Fibroblast of skin of left quadriceps (primary cell): ENCODE data around the gene UQCR10.
"Not testable (repeated sequence)": the region's sequence is repeated elsewhere in the genome, so short reads cannot be mapped to it uniquely, and the experiment has no call there.

Experiments
- DNase-seq, 2 experiments: peaks; one replicate each; pipeline ENCODE4 v3.0.0-alpha.2; 2013; ENCODE audit warnings: low read depth in 2 of 2

Gene UQCR10

GRCh38 chr22:29737251-29738117 is 29.7 kb upstream of the UQCR10 start:
- DNase-seq, result no peak

DNA sequence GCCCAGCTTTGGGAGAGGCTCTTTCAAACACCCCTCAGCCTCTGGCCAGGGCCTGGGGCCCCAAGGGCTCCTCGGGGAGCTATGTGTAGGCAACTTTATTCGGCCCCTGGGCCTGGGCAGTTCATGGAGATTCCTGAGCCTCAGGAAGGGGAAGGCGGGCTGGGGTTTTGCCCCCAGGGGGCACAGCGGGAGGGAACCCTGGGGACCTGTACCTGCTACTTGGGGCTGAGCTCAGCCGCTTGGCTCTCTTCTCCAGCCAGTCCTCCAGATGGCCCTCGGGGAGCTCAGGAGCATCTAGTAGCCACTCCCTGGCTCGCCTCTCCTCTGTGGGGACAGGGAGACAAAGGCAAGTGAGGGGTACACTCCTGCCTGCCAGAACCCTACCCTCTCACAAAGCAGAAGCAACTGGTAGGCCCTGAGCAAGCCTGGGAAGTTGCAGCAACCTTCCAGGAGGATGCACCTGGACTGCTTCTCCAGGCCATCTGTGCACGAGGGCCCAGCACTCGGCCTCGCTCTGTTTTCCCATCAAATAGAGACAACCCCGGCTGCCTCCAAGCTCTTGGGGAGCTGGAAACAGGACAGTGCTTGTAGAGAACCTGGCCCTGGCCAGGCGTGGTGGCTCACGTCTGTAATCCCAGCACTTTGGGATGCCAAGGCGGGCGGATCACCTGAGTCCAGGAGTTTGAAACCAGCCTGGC is 28.9 kb upstream of the UQCR10 start:
- no peak for DNase-seq

- DNase-seq, result no peak
Observed at GRCh38 chr22:29739346-29739875, 27.8 kb upstream of the UQCR10 start.

GRCh38 chr22:29740216-29740615 is 27.0 kb upstream of the UQCR10 start:
- DNase-seq, result no peak

- DNase-seq, result no peak
Observed at GRCh38 chr22:29741926-29742325, 25.2 kb upstream of the UQCR10 start.

DNA sequence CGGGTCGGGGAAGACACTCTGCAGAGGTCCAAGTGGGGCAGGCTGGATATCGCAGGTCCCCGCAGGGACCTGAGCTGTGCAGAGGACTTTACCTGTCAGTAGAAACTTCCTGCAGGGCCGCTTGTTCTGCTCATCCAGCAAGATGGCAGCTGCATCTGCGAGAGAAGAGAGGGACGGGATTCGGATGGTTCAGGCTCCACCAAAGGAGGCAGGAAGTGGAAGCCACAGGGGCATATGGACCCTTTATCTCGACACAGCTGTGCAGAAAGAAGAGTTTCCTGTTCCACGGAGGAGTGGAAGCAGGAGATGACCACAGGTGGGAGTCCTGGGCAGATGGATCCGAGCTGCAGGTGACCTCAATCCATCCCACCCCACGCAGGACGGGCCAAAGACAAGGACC is 24.8 kb upstream of the UQCR10 start:
- no peak for DNase-seq

GRCh38 chr22:29744902-29745301 is 22.3 kb upstream of the UQCR10 start:
- peak; percentile 12 to 13 for DNase-seq

DNA sequence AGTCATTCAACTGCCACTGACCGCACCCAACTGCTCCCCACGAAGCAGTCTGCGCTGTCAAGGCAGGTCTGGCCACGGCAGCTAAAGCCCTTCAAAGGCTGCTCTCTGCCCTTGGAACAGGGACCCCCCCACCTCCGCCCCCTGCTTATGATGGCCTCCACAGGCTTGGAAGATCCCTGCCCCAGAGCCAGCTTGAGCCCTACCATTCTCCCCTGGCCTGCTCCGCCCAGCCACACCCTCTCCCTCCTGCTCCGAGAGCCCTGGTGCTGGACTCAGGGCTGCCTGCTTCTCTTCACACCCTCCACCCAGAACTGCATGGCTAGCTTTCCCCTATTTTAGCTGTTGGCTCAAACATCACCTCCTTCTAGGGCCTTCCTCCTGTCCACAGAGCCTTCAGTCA is 19.3 kb upstream of the UQCR10 start:
- DNase-seq, result no peak

GRCh38 chr22:29748248-29748893 is 18.8 kb upstream of the UQCR10 start:
- no peak for DNase-seq

- no peak for DNase-seq
Observed at GRCh38 chr22:29750029-29750428, 17.1 kb upstream of the UQCR10 start.

DNA sequence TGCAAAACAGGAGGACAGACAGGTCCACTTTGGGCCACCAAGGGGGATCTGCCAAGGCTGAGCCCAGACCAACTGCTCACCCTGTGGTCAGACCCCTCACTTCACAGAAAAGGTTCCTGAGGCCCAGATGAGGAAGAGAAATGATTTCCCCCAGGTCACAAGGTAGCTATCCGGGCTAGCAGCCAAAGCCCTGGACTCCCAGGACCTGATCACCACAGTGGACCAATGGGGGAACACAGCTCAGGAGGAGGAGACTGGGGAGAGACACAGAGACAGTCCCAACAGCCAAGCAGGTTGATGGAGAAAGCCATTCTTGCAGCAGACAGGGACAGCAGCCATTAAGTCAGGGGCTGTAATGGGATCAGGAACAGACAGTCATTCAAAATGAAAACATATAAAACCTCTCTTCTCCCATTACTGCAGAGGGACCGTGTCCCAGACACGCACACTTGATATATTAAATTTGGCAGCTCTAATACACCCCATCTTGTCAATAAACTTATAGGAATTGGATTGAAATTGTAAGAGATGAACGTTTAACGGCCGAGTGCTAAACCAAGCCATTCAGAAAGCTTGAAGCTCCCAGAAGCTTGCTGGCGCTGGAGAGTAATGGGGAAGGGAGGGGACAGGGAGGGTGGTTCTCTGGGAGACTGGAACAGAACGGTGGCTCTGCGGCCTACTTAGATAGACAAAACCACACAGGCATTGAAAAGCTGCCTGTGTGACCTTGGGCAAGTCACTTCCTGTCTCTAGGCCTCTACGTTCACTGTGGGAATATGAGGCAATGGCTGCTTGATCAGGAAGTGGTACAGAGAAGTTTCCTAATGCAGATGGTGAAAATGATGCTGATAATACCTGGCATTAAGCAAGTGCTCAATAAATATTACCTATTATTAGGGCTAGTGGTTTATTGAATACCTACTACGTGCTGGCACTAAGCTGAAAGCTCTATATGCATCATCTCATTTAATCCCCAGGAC is 16.3 kb upstream of the UQCR10 start:
- DNase-seq, result no peak

DNA sequence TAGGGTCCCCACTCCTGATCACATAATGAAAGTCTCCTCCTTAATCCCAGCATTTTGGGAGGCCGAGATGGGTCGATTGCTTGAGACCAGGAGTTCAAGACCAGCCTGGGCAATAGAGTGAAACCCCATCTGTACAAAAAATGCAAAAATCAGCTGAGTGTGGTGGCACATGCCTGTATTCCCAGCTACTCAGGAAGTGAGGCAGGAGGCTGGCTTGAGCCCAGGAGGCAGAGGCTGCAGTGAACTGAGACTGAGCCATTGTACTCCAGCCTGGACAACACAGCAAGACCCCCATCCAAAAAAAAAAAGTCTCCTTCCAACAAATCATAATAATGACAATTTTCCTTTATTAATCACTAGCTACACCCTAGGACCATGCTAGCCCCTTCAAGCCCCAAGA is 15.5 kb upstream of the UQCR10 start:
- DNase-seq, result no peak

- no peak for DNase-seq
Observed at GRCh38 chr22:29753808-29754657, 13.1 kb upstream of the UQCR10 start.

GRCh38 chr22:29754658-29755395 is 12.3 kb upstream of the UQCR10 start:
- not testable (repeated sequence) for DNase-seq

- no peak for DNase-seq
Observed at GRCh38 chr22:29755889-29756288, 11.3 kb upstream of the UQCR10 start.

DNA sequence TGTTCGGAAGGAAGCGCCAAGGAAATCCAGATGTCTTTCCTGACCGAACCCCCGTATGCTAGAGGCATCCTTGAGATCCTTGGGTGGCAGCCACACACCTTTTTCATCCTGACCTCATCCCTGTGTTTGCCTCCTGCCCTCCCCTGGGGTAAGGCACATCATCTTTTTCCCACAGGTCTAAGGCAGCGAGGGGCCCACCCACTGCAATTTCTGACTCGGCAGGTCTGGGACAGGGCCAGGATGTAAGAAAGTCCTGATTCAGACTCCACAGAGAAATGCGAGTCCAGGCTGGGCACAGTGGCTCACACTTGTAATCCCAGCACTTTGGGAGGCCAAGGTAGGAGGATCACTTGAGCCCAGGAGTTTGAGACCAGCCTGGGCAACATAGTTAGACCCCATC is 10.8 kb upstream of the UQCR10 start:
- DNase-seq, result no peak

DNA sequence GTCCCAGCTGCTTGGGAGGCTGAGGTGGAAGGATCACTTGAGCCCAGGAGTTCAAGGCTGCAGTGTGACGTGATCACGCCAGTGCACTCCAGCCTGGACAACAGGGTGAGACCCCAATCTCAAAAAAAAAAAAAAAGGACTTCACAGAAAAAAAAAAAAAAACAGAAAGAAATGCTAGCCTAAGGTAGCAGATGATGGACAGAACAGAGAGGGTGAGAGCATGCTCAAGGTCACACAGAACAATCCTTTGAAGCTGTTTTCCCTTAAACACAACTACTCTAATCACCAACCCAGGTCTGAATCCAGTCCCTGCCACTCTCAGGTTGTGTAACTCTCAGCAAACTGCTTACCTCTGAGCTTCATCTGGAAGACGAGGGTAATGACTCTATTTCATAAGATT is 10.1 kb upstream of the UQCR10 start:
- no peak for DNase-seq

- no peak for DNase-seq
Observed at GRCh38 chr22:29758068-29758622, 9.0 kb upstream of the UQCR10 start.

DNA sequence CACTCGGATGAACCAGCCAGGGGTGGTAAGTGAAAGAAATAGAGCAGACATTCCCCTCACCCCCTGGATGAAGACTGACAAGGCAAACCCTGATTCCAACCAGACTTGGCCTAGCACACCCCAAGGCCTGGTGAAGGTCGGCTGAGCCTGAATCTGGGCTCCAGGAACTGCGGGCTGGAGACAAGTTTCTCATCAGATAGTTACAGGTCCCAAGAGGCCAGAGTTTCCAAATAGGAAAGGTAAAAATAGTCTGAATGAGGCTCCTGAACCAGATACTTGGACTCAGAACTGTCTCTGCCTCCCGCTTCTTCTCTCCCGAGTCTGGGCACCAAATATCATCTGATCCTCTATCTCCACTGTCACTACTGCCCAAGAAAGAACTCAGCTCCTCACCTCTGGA is 8.2 kb upstream of the UQCR10 start:
- DNase-seq, result no peak
